ENCODE data around the gene CFAP119. TPM values are rescaled to one million over a fixed set of nuclear protein-coding genes. Genes with fewer than 3 reads are reported as not detected.

CFAP119 gene
- total RNA-seq, 1 experiment from 2014 or later = 4.6 TPM

DNA sequence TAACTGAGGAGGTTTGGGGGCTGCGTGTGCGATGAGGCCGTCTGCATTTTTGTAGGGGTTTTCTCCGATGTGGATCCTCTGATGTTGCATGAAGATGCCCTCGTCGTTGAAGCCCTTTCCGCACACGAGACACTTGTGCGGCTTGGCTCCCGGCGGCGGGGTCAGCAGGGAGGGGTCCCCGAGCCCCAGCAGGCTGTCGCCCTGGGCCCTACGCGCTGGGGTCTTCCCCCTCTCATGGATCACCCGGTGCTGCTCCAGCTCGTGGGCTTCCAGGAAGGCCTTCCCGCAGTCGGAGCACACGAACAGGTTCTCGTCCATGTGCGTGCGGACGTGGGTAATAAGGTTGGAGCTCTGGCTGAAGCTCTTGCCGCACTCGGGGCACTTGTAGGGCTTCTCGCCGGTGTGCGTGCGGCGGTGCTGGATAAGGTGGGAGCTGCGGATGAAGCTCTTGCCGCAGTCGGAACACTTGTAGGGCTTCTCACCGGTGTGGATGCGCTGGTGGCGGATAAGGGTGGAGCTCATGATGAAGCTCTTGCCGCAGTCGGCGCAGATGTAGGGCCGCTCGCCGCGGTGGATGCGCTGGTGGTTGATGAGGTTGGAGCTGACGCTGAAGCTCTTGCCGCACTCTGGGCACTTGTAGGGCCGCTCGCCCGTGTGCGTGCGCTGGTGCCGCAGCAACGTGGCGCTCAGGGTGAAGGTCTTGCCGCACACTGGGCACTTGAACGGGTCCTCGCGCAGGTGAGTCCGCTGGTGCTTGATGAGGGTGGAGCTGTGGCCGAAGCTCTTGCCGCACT is 20.8 kb upstream of the CFAP119 start:
- no peak for DNase-seq (ENCODE audit: low read depth)

DNA sequence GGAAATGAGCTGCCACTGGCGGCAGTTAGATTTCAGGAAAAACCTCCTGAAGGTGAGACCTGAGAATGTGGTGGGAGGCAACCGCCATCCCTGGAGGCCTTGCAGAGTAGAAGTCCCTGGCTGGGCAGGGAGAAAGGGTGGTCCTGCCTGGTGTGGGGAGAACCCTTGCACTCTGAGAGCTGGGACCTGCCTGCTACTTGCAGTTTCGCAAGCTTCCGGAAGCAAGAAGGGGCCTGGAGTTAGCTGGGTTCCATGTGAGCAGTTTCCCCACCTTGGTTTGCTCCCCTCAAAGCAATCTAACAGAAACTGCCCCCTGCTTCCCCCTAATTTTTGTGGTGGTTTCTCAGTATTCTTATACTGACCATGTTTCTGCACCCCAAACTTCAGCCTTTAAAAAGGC is 18.7 kb upstream of the CFAP119 start:
- DNase-seq (ENCODE audit: low read depth) = no peak

DNA sequence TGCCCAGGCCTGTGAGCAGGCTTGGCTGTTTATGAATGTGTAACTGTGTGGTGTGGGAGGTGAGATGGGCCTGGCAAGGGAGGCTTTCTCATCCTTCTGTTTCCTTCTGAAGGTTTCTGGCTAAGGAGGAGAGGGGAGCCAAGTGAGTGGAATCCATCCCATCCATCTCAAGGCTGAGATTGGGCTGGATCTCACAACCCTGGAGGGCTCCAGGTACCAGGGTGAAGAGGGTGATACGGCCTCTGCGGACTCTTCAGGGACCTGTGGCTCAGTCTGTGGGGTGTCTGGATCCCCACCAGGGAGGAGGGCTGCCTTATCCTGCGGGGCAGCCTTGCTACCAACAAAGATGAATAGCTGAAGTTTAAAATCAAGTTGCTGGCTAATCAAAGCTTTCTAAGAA is 18.2 kb upstream of the CFAP119 start:
- no peak for DNase-seq (ENCODE audit: low read depth)

DNA sequence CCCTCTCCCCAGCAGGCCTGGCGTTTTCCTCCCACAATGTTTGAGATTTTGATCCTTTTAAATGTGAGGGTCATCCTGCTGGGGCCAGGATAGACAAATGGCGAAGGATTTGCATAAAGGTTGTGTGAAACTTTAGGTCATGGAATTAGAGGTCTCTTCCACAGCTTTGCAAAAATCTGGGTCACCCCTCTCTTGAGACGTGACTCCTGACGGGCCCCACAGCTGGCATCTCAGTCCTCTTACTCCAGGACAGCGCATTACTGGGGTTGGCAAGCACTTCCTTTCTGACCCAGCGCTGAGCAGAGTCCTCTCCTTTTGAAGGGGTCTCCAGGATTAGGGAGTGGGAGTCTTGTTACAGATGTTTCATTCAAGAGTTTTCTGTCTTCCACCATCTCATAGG is 17.7 kb upstream of the CFAP119 start:
- no peak for DNase-seq (ENCODE audit: low read depth)

DNA sequence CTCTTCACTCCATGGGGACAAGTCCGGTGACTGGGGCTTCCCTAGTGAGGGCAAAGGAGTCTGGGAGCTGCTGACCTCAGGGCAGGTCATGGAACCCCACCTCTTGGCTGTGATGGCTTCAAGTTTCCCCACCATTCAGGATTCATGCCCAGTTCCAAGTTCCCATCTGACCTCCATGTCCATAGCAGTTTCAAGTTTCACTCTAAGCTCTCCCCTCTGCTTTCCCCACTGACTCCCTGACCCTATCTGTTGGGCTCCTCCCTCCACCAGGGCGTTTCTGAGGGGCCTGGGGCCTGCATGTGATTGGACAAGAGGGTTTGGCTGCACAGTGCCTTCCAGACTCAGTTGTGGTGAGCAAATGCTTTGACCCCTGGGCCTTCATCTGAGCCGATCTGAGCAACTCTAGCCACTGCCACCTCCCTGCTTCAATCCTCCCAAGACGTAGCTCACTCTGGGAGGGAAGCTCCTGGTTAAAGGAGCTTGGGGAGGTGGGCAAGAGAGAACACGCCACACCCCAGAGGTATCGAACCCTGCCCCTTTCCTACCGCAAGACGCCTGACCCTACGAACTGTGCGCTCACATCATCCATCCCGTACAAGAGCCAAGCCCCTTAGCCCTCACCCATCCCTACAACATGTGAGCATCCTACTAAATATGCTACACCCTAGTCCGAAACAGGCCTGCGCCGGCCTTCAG is 16.8 kb upstream of the CFAP119 start:
- DNase-seq (ENCODE audit: low read depth) = no peak

DNA sequence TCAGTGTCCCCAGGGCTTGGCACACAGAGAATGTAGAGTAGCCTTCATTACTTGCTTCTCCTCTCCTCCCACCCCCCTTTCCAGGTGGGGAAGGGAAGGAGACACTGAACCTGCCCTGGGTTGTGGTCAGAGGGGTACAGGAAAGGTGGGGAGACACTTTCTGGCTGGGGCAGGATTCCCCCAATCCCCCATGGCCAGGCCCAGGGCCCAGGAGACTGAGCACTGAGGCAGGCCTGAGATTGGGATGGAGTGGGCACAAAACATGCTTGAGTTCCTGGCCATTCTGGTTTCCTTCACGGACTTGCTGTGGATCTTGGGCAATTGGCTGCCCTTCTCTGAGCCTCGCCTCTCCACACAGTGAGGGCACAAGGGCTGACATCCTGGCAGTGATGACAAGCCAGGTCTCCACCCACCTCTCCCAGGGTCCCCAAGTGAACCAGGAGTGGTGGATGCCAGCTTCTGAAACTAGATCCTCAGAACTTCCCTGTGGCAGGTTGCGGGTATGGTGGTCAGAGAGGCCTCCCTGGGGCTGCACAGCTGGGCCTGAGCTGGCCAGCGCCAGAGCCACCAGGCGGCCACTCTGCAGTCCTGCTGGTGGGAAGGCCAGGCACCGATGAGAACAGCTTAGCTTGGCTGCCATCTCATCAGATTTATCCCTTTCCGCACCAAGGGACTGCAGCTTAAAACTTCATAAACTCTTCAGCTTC is 15.9 kb upstream of the CFAP119 start:
- peak; percentile 21 for DNase-seq (ENCODE audit: low read depth)

DNA sequence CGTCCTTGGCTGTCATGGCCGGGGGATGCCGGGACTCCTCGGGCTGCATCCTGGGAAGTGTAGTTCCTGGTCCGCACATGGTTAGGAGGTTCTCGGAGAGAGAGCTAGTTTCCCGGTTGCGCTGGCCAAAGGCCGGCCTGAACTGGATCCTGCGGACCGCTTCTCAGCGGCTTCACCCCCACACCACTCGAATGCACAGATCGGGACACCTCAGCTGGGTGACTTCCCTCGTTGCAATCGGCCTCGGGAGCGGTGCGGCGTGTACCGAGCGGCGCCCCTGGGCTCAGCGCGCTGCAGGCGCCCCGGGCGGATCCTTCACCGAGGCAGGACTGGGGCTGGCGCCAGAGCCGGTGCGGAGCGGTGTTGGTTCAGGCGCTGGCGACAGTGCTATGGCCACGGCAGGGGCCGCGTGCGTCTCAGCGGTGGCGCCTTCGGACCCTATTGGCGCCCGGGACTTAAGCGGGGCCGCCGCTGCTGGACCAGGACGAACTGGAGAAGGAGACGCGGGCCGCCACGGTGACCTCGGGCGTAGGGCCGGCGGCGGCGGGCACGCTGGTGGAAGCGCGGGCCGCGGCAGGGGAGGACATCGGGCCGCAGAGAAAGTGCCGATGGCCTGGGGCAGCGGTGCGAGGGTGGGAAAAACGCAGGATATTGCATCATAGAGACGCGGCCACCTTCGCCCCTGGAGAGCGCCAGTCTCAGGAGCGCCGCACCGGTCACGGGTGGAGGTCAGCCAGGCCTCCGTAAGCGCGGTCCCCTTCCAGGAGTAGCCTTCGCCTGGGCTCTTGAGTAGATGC is 13.7 kb upstream of the CFAP119 start:
- DNase-seq (ENCODE audit: low read depth) = peak; percentile 78

DNA sequence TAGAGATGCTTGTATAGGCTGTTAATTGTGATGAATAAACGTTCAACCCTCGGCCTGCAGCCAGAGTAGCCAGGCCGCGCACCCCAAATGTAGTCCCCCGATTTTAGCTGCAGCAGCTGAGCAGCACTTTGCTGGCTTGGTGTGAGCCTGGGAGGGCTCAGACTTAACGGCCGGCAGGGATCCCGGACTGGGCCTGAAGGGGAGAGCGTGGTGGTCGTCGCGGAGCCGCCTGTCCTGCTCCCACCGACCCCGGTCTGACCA is 13.2 kb upstream of the CFAP119 start:
- DNase-seq (ENCODE audit: low read depth) = no peak

DNA sequence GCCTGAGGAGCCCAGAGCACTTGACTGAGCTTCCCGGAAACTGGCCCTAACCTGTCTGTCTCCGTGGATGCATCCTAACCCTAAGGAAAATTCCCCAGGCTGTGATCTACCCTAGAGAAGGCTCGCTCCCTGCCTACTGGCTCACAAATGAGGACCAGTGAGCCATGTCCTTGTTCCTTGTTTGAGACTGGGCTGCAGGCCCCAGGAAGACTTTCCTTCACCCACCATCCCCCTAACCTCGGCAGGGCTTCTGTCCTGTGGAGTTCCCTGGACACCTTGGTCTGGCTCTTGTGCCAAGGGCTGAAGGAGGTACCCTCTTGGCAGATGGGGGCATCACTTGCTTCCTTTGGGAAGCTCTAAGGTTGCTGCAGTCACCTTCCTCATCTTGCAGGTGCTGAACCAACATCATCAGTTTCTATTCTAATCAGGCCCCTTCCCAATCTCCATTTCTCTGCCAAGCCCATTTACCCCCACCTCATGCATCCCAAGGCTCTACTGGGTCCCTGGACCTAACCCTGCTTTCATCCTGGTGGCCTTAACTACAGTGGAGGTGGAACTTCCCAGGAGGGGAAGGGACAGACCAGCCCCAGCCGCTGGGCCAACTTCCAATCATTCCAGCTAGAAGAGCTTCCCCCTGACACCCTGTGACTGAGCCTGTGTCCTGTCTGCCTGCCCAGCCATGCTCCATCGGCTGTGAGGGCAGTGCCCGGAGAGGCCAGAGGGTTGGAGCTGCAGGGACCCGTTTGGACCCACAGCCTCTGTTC is 12.7 kb upstream of the CFAP119 start:
- DNase-seq (ENCODE audit: low read depth) = no peak

DNA sequence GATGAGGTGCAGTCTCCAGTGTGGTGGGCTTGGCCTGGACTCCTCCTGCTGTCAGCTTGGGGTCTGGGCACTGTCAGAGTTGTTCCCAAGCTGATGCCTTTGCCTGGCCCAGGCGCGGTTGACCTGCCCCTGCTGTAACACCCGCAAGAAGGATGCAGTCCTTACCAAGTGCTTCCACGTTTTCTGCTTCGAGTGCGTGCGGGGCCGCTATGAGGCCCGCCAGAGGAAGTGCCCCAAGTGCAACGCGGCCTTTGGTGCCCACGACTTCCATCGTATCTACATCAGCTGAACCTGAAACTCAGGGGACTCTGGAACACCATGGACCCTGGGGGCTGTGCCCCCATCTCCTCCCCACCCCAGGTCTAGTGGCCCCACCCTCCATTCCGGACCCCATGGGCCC is 12.0 kb upstream of the CFAP119 start:
- DNase-seq (ENCODE audit: low read depth) = no peak

DNA sequence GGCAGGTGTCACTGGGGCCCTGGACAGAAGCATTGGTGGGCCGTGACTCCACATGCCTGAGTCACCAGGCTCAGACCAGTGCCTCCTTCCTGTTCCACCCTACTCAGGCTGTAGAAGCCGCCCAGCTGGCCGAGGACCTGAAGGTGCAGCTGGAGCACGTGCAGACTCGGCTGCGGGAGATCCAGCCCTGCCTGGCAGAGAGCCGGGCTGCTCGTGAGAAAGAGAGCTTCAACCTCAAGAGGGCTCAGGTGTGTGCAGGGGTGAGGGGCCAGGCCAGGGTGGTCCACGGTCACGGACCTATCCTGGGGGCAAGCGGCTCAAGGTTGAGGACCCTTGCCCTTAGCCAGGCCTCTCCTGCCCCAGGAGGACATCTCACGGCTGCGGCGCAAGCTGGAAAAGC is 9.9 kb upstream of the CFAP119 start:
- no peak for DNase-seq (ENCODE audit: low read depth)

DNA sequence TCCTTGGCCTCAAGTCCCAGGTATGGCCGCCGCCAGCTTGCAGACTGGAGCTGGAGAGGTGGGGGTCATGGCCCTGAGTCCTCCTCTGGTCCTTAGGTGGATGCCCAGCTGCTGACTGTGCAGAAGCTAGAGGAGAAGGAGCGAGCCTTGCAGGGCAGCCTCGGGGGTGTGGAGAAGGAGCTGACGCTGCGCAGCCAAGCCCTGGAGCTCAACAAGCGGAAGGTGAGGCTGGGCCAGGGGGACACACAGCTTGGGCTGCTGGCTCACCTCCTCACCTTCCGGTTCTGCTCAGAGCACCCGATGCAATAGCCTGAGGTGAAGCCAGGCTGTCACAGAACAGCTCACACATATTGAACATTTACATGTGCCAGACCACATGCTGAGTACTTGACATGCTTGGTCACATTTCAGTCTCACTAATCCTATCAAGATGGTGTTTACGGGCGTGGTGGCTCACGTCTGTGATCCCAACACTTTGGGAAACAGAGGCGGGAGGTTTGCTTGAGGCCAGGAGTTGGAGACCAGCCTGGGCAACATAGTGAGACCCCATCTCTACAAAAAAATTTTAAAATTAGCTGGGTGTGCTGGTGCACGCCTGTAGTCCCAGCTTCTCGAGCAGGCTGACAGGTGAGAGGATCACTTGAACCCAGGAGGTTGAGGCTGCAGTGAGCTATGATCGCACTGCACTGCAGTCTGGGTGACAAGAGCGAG is 7.7 kb upstream of the CFAP119 start:
- no peak for DNase-seq (ENCODE audit: low read depth)

DNA sequence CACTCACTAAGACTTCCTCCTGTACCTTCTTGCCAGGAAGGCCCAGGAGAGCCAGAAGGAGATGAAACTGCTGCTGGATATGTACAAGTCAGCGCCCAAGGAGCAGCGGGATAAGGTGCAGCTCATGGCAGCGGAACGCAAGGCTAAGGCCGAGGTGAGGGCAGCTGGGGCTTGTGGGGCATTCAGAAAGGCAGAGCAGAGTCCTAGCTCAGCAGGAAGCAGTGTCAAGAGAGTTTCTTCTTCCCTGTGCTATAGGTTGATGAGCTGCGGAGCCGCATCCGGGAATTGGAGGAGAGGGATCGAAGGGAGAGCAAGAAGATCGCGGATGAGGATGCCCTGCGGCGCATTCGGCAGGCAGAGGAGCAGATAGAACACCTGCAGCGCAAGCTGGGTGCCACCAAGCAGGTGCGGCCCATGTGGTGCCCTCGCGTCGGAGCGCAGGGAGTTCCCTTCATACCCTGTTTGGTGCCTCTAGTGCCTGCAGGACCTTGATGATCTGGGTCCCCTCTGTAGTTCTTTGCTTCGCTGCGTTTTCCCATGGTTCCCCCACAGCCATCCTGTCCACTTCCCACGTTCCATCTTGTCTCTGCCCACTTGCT is 6.8 kb upstream of the CFAP119 start:
- DNase-seq (ENCODE audit: low read depth) = no peak

DNA sequence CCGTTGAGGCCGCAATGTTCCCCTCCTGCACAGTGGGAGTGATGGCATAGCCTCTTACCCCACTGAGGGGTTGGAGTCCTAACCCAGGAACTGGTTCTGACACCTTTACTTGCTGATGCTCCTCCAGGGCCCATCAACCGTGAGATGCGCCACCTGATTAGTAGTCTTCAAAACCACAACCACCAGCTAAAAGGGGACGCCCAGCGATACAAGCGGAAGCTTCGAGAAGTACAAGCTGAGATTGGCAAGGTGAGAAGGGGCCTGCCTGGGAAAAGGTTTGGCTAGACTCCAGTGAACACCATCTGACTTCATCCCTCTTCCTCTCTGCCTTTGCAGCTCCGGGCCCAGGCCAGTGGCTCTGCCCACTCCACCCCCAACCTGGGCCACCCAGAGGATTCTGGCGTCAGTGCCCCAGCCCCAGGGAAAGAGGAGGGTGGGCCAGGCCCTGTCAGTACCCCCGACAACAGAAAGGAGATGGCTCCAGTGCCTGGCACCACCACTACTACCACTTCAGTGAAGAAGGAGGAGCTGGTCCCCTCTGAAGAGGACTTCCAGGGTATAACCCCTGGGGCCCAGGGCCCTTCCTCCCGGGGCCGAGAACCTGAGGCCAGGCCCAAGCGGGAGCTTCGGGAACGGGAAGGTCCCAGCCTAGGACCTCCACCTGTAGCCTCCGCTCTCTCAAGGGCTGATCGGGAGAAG is 6.1 kb upstream of the CFAP119 start:
- no peak for DNase-seq (ENCODE audit: low read depth)

DNA sequence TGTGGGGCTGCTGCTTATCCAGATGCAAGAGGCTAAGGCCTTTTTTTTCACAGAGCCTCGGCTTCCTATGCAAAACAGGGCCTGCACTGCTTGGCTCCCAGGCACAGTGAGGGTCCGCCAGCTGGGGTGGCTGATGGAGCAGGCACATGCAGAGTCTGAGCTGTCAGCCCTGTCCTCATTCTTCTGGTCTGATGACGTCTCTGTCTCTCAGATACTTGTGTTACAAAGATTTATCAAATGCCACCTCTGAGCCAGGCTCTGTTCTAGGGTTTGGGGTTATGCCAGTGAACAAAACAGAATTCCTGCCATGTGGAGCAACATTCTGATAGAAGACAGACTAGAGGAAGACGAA is 5.0 kb upstream of the CFAP119 start:
- no peak for DNase-seq (ENCODE audit: low read depth)

DNA sequence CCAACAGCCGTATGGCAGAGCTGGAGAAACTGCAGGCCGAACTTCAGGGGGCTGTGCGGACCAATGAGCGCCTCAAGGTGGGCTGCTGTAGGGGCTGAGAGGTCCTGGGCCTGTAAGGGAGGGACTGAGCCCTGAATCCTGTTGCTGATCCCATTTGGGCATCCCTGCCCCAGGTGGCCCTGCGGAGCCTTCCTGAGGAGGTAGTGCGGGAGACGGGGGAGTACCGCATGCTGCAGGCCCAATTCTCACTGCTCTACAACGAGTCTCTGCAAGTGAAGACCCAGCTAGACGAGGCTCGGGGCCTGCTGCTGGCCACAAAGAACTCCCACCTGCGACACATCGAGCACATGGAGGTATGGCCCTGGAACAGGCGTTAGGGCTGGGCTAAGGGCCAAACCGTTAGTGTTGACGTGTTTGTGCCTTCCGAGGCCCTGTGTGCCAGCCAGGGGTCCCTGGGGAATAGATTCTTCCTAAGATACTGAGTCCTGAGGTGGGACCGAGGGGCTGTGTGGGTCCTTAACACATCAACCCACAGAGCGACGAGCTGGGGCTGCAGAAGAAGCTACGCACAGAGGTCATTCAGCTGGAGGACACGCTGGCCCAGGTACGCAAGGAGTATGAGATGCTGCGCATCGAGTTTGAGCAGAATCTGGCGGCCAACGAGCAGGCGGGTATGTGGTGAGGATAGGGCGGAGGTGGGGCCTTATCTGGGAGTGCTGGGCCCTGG is 4.5 kb upstream of the CFAP119 start:
- DNase-seq (ENCODE audit: low read depth) = no peak

DNA sequence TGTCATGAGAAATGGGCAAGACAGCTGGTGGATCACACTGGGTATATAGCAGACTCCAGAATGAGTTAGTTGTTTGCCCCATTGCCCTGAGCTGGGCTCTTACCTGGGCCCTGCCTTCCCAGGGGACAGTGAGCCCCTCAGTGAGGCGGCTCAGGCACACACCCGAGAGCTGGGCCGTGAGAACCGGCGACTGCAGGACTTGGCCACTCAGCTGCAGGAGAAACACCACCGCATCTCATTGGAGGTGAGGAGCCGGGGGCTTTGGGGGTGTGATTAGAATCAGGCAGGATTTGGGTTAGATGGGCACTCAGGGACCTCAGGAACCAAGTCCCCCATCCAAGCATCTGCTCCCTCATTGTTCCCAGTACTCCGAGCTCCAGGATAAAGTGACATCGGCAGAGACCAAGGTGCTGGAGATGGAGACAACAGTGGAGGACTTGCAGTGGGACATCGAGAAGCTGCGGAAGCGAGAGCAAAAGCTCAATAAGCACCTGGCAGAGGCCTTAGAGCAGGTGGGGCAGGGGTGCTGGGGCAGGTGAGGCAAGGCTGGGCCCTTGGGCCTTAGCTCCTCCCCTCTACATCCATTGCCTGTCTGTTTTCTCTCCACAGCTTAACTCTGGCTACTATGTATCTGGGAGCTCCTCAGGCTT is 3.1 kb upstream of the CFAP119 start:
- DNase-seq (ENCODE audit: low read depth) = no peak

DNA sequence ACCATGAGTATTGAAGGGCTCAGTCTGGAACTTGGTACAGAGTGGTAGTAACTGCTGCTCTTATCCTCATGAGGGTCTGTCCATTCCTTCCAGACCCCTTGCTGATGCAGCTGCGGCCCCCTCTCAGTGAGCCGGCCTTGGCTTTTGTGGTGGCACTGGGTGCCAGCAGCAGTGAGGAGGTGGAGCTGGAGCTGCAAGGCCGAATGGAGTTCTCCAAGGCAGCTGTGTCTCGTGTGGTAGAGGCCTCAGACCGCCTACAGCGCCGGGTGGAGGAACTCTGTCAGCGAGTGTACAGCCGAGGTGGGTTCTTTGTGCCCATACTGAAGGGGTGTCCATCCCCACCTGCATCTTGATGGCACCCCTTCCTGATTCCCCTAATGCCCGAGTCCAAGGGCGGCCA is 2.2 kb upstream of the CFAP119 start:
- no peak for DNase-seq (ENCODE audit: low read depth)

All from RPMI7951 (cell line).